Epithelial cell of esophagus (primary cell): ENCODE data around the gene MTHFD1L.

Experiments used
- DNase-seq: peaks from one replicate; pipeline ENCODE4 v3.0.0; 2010; ENCODE audit warnings: low read depth
- H3K4me3 ChIP-seq: 2 replicates; pipeline ENCODE4 v1.5.1; 2011; ENCODE audit warnings: mild to moderate bottlenecking, low read length, control low read depth
- CTCF ChIP-seq: IDR thresholded peaks from 2 replicates; pipeline ENCODE4 v1.5.1; 2011; ENCODE audit warnings: low read depth, mild to moderate bottlenecking, low read length, control low read depth, inconsistent platforms; ENCODE audit not compliant: insufficient read depth; ENCODE audit errors: missing control alignments

Gene MTHFD1L

GRCh38 chr6:151060766-151061531 is 195.4 kb downstream of the MTHFD1L start:
- no peak for TF ChIP-seq CTCF
- DNase-seq = no peak
- H3K4me3 ChIP-seq = no peak overlapping the region

- peak; percentile 39 for DNase-seq
- H3K4me3 ChIP-seq = no peak overlapping the region
- TF ChIP-seq CTCF = no peak
Observed at GRCh38 chr6:151063352-151063751, 197.8 kb downstream of the MTHFD1L start.

- no peak for TF ChIP-seq CTCF
- no peak for DNase-seq
- no peak overlapping the region for H3K4me3 ChIP-seq
Observed at GRCh38 chr6:151063842-151064647, 198.5 kb downstream of the MTHFD1L start.

- DNase-seq = no peak
- H3K4me3 ChIP-seq = no peak overlapping the region
- TF ChIP-seq CTCF = no peak
Observed at GRCh38 chr6:151065027-151065815, 199.7 kb downstream of the MTHFD1L start.

- no peak overlapping the region for H3K4me3 ChIP-seq
- DNase-seq = peak; percentile 94
- TF ChIP-seq CTCF = no peak
Observed at GRCh38 chr6:151067684-151068596, 202.4 kb downstream of the MTHFD1L start.

GRCh38 chr6:151068761-151069312 is 203.3 kb downstream of the MTHFD1L start:
- no peak overlapping the region for H3K4me3 ChIP-seq

More at GRCh38 chr6:151068761-151069312, 203.3 kb downstream of the MTHFD1L start:
- TF ChIP-seq CTCF = no peak
- DNase-seq = no peak
